Common myeloid progenitor, CD34-positive (primary cell): Measurements from ENCODE around the gene BSCL2.

Source experiments
- CTCF ChIA-PET: fragments of 350-600 bp; sonication (Branson Sonifier 250); formaldehyde crosslinking; loops from one replicate; lab custom pipeline; 2021; ENCODE audit warnings: antibody characterized with exemption; lab: Charles Lee
- POLR2A ChIA-PET: fragments of 350-600 bp; sonication (Branson Sonifier 250); formaldehyde crosslinking; loops from one replicate; lab custom pipeline; 2021; ENCODE audit warnings: antibody characterized with exemption; lab: Charles Lee
- DNase-seq, 3 donors: peaks; one replicate each; pipeline versions ENCODE4 v3.0.0 to v3.0.0-alpha.2; 2013
- H3K27ac ChIP-seq, 2 experiments: 1 replicate in 1 of 2; 2 replicates in 1 of 2; pipeline ENCODE4 v1.7.0; 2013; ENCODE audit warnings: inconsistent platforms in 2 of 2, low read length in 2 of 2, mild to moderate bottlenecking in 2 of 2, low read depth in 1 of 2, moderate library complexity in 1 of 2; ENCODE audit not compliant: severe bottlenecking in 2 of 2, insufficient read depth in 1 of 2, poor library complexity in 1 of 2
- H3K27me3 ChIP-seq, 5 experiments: replicated peaks in 2 of 5; 1 replicate in 3 of 5; 2 replicates in 2 of 5; pipeline versions ENCODE4 v1.6.1 to v1.7.0; 2013; ENCODE audit warnings: low read length in 4 of 5, mild to moderate bottlenecking in 2 of 5, moderate library complexity in 2 of 5, inconsistent platforms in 1 of 5; ENCODE audit not compliant: insufficient read depth in 5 of 5, control insufficient read depth in 4 of 5
- H3K36me3 ChIP-seq, 4 experiments: 1 replicate in 2 of 4; 2 replicates in 2 of 4; pipeline versions ENCODE4 v1.6.1 to v1.7.0; 2013; ENCODE audit warnings: low read length in 3 of 4, control low read depth in 1 of 4, mild to moderate bottlenecking in 1 of 4; ENCODE audit not compliant: control insufficient read depth in 4 of 4, insufficient read depth in 4 of 4
- H3K4me1 ChIP-seq, 4 experiments: 1 replicate in 3 of 4; 2 replicates in 1 of 4; pipeline versions ENCODE4 v1.6.1 to v1.7.1; 2013; ENCODE audit warnings: low read length in 3 of 4, mild to moderate bottlenecking in 3 of 4, control low read depth in 1 of 4, inconsistent platforms in 1 of 4, moderate library complexity in 1 of 4; ENCODE audit not compliant: control insufficient read depth in 4 of 4, insufficient read depth in 4 of 4; ENCODE audit errors: control extremely low read depth in 1 of 4
- H3K4me3 ChIP-seq, 7 experiments: 1 replicate in 4 of 7; 2 replicates in 3 of 7; pipeline versions ENCODE4 v1.5.1 to v1.7.0; 2013; ENCODE audit warnings: mild to moderate bottlenecking in 7 of 7, low read length in 6 of 7, moderate library complexity in 6 of 7, inconsistent platforms in 2 of 7, low read depth in 2 of 7, control low read depth in 1 of 7; ENCODE audit not compliant: insufficient read depth in 4 of 7, control insufficient read depth in 1 of 7; ENCODE audit errors: extremely low read depth in 1 of 7
- H3K9me3 ChIP-seq, 5 experiments: 1 replicate in 4 of 5; 2 replicates in 1 of 5; pipeline versions ENCODE4 v1.6.1 to v1.7.1; 2013; ENCODE audit warnings: low read length in 4 of 5, mild to moderate bottlenecking in 2 of 5, inconsistent platforms in 1 of 5, low read depth in 1 of 5, moderate library complexity in 1 of 5; ENCODE audit not compliant: control insufficient read depth in 4 of 5, insufficient read depth in 2 of 5; ENCODE audit errors: control extremely low read depth in 1 of 5
- WGBS: methylation state at CpG from one replicate; pipeline ENCODE4 v1.1.5; 2013; ENCODE audit not compliant: insufficient coverage; 5-methylcytosine and 5-hydroxymethylcytosine counted together

Gene BSCL2

DNA sequence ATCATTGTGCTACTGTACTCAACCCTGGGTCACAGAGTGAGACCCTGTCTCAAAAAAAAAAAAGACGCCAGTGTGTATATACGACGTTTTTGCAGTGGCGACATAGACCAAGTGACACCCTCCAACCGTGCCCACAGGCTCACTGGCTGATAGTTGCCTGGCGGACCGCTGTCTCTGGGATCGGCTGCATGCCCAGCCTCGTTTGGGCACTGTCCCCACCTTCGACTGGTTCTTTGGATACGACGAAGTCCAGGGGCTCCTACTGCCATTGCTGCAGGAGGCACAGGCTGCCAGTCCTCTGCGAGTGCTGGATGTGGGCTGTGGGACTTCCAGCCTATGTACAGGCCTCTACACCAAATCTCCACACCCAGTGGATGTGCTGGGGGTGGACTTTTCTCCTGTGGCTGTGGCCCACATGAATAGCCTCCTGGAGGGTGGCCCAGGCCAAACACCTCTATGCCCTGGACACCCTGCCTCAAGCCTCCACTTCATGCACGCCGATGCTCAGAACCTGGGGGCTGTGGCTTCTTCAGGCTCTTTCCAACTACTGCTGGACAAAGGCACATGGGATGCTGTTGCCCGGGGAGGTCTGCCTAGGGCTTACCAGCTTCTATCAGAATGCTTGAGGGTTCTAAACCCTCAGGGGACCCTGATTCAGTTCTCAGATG, 40.8 kb downstream of the BSCL2 start:
- CTCF ChIA-PET = interaction anchor here (0.6 to 9.4 kb wide), 8 partner anchors 9 to 73 kb away, joined by 3 to 33 read pairs (median 16); partner anchors contain the start of genes GANAB, TUT1 and UBXN1
- H3K36me3 ChIP-seq = peaks cover 0 to 41% (median 16%) of the 10 kb centered on the region in 4 experiments
- peak overlapping the region in 6 of 7 experiments; percentile 91 to 99 (median 95) for H3K4me3 ChIP-seq
- no peaks in the 10 kb centered on the region for H3K9me3 ChIP-seq
- DNase-seq = no peak
- peak overlapping the region; percentile 66 to 87 for H3K27ac ChIP-seq
- WGBS = 77% methylated on average over 11 of the region's 16 CpGs
- no peaks in the 10 kb centered on the region for H3K27me3 ChIP-seq
- H3K4me1 ChIP-seq = peaks cover 4 to 51% (median 38%) of the 10 kb centered on the region in 4 experiments
- POLR2A ChIA-PET = interaction anchor here (0.6 to 2.3 kb wide), 9 partner anchors 8 to 175 kb away, joined by 3 to 33 read pairs (median 9); partner anchors contain the start of genes INTS5 and TUT1

DNA sequence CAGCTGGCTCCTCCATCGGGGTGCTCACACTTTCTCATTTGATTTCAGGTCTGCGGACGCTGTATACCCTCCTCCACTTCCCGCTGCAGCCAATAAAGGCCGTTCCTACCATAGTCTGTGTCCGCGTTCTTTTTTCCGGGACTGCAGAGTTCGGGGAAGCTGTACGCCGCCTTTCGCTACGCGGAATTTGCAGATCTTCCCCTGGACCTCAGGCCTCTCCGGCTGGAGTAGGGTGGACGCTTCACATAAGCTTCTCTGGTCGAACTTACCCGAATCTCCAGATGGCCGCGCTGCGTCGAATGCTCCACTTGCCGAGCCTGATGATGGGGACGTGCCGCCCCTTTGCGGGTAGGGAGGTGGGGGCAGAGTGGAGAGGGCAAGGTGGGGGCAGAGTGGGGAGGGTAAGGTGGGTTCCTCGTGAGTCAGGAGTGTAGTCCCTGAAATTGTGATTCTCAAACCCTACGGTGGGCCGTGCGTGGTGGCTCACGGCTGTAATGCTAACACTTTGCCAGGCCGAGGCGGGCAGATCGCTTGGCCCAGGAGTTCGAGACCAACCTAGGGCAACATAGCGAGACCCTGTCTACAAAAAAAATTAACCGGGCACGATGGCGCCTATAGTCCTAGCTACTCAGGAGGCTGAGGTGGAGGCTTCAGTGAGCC, 41.5 kb downstream of the BSCL2 start:
- WGBS = 13% methylated on average over 39 of the region's 39 CpGs
- Histone ChIP-seq H3K9me3 (no peaks in the 10 kb centered on the region), H3K27me3 (no peaks in the 10 kb centered on the region), H3K36me3 (peaks cover 0 to 42% (median 17%) of the 10 kb centered on the region in 4 experiments), H3K4me3 (peak overlapping the region; percentile 79 to 99 (median 94)), H3K27ac (peak overlapping the region; percentile 66 to 87), H3K4me1 (peaks cover 4 to 44% (median 32%) of the 10 kb centered on the region in 4 experiments)
- peak; percentile 60 to 84 (median 78) for DNase-seq
- POLR2A ChIA-PET = interaction anchor here (0.6 to 2.3 kb wide), 18 partner anchors 9 to 190 kb away, joined by 3 to 33 read pairs (median 6); partner anchors contain the start of genes B3GAT3, EML3, GANAB and INTS5
- CTCF ChIA-PET = interaction anchor here (1.0 to 9.4 kb wide), 9 partner anchors 10 to 72 kb away, joined by 3 to 33 read pairs (median 6); partner anchors contain the start of genes GANAB and UBXN1

DNA sequence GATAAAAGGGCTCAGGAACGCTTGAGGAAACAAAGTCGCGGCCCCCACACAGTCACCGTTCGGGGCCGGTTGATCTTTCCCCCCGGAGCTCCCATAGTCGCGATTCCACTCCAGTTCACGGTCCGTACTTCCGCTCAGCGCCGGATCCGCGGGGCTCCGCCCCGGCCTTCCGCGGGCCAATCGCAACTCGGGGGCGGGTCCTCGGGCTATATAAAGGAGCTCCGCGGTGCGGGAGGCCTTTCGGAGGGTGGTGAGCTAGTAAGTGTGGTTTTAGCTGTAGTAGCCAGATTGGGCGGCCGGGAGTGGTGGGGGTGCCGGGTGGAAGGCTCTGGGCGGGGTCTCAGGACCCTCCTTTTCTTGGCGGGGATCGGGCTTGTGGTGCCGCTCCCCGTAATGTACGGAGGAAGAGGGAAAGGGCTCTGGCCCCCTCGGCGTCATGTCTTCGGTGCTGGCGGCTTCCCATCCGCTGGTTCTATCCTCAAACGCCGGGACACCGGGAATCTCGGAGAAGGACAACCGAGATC, 42.1 kb downstream of the BSCL2 start, which contains the start of the genes C11orf98 and CSKMT:
Gene C11orf98 (minus strand): TSS at position 136 of the 524 bp plus-strand sequence. CDS start 41 bp downstream, at position 95.
Gene CSKMT (plus strand): TSS at position 238 of the 524 bp plus-strand sequence. CDS start 568 bp downstream, outside the sequence.
- CTCF ChIA-PET = interaction anchor here (1.0 to 9.4 kb wide), 11 partner anchors 9 to 74 kb away, joined by 3 to 33 read pairs (median 6); partner anchors contain the start of genes GANAB, INTS5, TUT1 and UBXN1
- H3K27me3 ChIP-seq = no peaks in the 10 kb centered on the region
- 0% methylated on average over 41 of the region's 47 CpGs for WGBS
- no peaks in the 10 kb centered on the region for H3K9me3 ChIP-seq
- peaks cover 4 to 38% (median 28%) of the 10 kb centered on the region in 4 experiments for H3K4me1 ChIP-seq
- peaks cover 0 to 44% (median 18%) of the 10 kb centered on the region in 4 experiments for H3K36me3 ChIP-seq
- POLR2A ChIA-PET = interaction anchor here (0.6 to 2.3 kb wide), 19 partner anchors 8 to 191 kb away, joined by 3 to 33 read pairs (median 5); partner anchors contain the start of genes B3GAT3, EML3, GANAB and INTS5
- H3K4me3 ChIP-seq = peak within 1 kb of the TSS; percentile 79 to 99 (median 94)
- peak within 1 kb of the TSS; percentile 66 to 87 for H3K27ac ChIP-seq
- DNase-seq = peak; percentile 94 to 97 (median 97)

DNA sequence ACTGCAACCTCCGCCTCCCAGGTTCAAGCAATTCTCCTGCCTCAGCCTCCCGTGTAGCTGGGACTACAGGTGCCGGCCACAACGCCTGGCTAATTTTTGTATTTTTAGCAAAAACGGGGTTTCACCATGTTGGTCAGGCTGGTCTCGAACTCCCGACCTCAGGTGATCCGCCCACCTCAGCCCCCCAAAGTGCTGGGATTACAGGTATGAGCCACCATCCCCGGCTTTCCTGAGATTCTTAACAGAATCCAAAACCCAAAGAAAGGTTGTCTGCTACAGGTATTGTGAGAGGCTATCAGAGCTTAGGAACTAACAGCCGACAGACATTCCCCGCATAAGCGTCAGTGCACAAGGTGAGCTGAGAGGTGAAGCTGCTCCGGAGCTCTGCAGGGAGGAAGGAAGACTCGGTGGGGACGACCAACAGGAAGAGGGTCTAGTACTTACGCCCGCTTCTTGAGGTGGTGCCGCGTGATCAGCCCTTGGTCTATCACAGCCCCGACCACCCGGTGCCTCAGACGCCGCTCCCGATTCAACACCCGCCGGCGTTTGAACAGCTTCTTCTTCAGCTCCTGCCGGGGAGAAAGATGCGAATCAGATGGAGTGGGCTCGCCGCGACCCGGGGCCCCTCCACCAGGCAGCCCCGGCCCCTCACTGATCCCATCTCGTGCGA, 42.7 kb downstream of the BSCL2 start:
- no peaks in the 10 kb centered on the region for H3K9me3 ChIP-seq
- peak overlapping the region; percentile 66 to 87 for H3K27ac ChIP-seq
- H3K36me3 ChIP-seq = peaks cover 0 to 38% (median 18%) of the 10 kb centered on the region in 4 experiments
- peak overlapping the region; percentile 79 to 99 (median 94) for H3K4me3 ChIP-seq
- no peaks in the 10 kb centered on the region for H3K27me3 ChIP-seq
- POLR2A ChIA-PET = interaction anchor here (0.6 to 2.3 kb wide), 16 partner anchors 9 to 177 kb away, joined by 3 to 33 read pairs (median 6); partner anchors contain the start of genes B3GAT3, EML3, GANAB and INTS5
- 2% methylated on average over 30 of the region's 36 CpGs for WGBS
- peaks cover 4 to 37% (median 26%) of the 10 kb centered on the region in 4 experiments for H3K4me1 ChIP-seq
- peak in 2 of 3 donors; percentile 72 to 78 for DNase-seq
- CTCF ChIA-PET = interaction anchor here (1.0 to 9.4 kb wide), 12 partner anchors 9 to 73 kb away, joined by 3 to 33 read pairs (median 6); partner anchors contain the start of genes GANAB, INTS5, TUT1 and UBXN1

DNA sequence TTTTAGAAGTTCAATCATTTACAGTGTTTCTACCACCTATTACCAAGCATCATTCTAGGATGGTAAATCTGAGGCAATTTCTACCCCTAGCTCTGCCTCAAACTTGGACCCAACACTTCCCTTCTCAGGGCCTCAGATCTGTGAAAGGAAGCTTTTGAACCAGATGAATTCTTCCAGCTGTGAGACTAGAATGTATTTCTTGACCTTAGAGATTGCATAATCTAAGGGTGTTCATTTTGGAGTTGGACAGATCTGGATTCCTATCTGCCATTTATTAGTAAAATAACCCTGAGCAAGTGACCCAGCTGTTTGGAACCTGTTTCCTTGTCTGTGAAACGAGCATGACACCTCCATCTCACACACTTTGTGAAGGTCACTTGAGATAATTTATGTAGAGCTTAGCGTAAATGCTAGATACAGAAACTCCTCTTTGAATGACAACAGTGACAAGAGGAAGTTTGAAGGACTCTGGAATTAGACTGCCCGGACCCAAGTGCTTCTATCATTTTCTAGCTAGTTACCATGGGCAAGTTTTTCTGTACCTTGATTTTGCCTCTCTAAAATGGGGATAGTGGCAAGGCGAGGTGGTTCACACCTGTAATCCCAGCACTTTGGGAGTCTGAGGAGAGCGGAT, 50.3 kb downstream of the BSCL2 start:
- no peaks in the 10 kb centered on the region for H3K27me3 ChIP-seq
- H3K9me3 ChIP-seq = no peaks in the 10 kb centered on the region
- POLR2A ChIA-PET = interaction anchor here (0.6 to 1.1 kb wide), 3 partner anchors 9 to 1619 kb away, joined by 3 to 4 read pairs (median 3); partner anchors contain the start of gene CSKMT
- H3K4me1 ChIP-seq = peaks cover 0 to 14% (median 10%) of the 10 kb centered on the region in 4 experiments
- CTCF ChIA-PET = interaction anchor here (1.4 to 4.6 kb wide), 5 partner anchors 9 to 65 kb away, joined by 4 to 33 read pairs (median 9); partner anchors contain the start of genes C11orf98, CSKMT, GANAB and TUT1
- H3K4me3 ChIP-seq = no peak overlapping the region
- H3K27ac ChIP-seq = no peak overlapping the region
- H3K36me3 ChIP-seq = peaks cover 0 to 4% (median 2%) of the 10 kb centered on the region in 4 experiments
- DNase-seq = no peak
- 63% methylated on average over 4 of the region's 5 CpGs for WGBS
